HepG2 (cell line): Measurements from ENCODE around the gene BCAT1. TPM values are rescaled to one million over a fixed set of nuclear protein-coding genes. Genes with fewer than 3 reads are reported as not detected.

Source experiments
- PAWR ChIP-seq: sonication (generic); formaldehyde crosslinking; IDR thresholded peaks from 2 replicates; pipeline ENCODE4 v1.4.0; 2020; ENCODE audit warnings: missing genetic modification reagents, mild to moderate bottlenecking, borderline replicate concordance
- POLR2G ChIP-seq: fragments of 200-400 bp; formaldehyde crosslinking; IDR thresholded peaks from 2 replicates; pipeline ENCODE4 v1.6.1; 2018; ENCODE audit warnings: mild to moderate bottlenecking, low read depth, low read length, moderate library complexity
- ZNF484 ChIP-seq: sonication (generic); formaldehyde crosslinking; IDR thresholded peaks from 2 replicates; pipeline ENCODE4 v1.5.1; 2020; ENCODE audit warnings: mild to moderate bottlenecking, low read depth, missing genetic modification reagents, borderline replicate concordance
- ZNF749 ChIP-seq: sonication (generic); formaldehyde crosslinking; IDR thresholded peaks from 2 replicates; pipeline ENCODE4 v1.8.0; 2022; ENCODE audit warnings: mild to moderate bottlenecking, missing genetic modification reagents, moderate library complexity, borderline replicate concordance
- ZNF781 ChIP-seq: sonication (generic); formaldehyde crosslinking; IDR thresholded peaks from 2 replicates; pipeline ENCODE4 v1.5.1; 2020; ENCODE audit warnings: borderline replicate concordance, mild to moderate bottlenecking, missing genetic modification reagents; ENCODE audit errors: not compliant biosample characterization
- polyA plus RNA-seq, 8 experiments: library from polyadenylated mRNA; depleted of rRNA in 3 of 8; stranded (reverse) in 7 of 8; unstranded in 1 of 8; fragments of >200 nt; fragmentation: Illumina TruSeq in 4 of 8; extraction: Trizol in 4 of 8; gene quantifications; 2 replicates each; pipeline versions ENCODE4 v1.2.1 to v1.2.3, GENCODE V29; 2011 to 2016; ENCODE audit warnings: low read depth in 4 of 8, missing spikeins in 1 of 8, mixed read lengths in 1 of 8; ENCODE audit not compliant: insufficient read depth in 1 of 8
- total RNA-seq, 5 experiments: library from RNA; depleted of rRNA; stranded (reverse); fragments of >200 nt; fragmentation: Illumina TruSeq; extraction: Trizol; gene quantifications; 2 replicates each; pipeline ENCODE4 v1.2.3, GENCODE V29; 2016; ENCODE audit warnings: low read depth in 1 of 5
- TF ChIP-seq, protein P1 (sequence below): sonication (generic); formaldehyde crosslinking; IDR thresholded peaks from 2 replicates; pipeline ENCODE4 v1.4.0; 2020; ENCODE audit warnings: missing genetic modification reagents, borderline replicate concordance
- TF ChIP-seq, protein P2 (sequence below): sonication (generic); formaldehyde crosslinking; IDR thresholded peaks from 2 replicates; pipeline ENCODE4 v1.4.0; 2020; ENCODE audit warnings: missing genetic modification reagents
- TF ChIP-seq, protein P3 (sequence below): sonication (generic); formaldehyde crosslinking; IDR thresholded peaks from 2 replicates; pipeline ENCODE4 v1.9.0; 2021; ENCODE audit warnings: missing genetic modification reagents, mild to moderate bottlenecking, borderline replicate concordance
- TF ChIP-seq, protein P4 (sequence below): sonication (generic); formaldehyde crosslinking; IDR thresholded peaks from 2 replicates; pipeline ENCODE4 v1.4.0; 2020; ENCODE audit warnings: missing genetic modification reagents
- TF ChIP-seq, protein P5 (sequence below): sonication (generic); formaldehyde crosslinking; IDR thresholded peaks from 2 replicates; pipeline ENCODE4 v1.4.0; 2020; ENCODE audit warnings: missing genetic modification reagents

Gene BCAT1
- total and polyA plus RNA-seq, 2 of the 13 experiments (the other 11 are each of a cell fraction or from before 2014, with no cell fraction given) = 8.0 to 75.5 TPM

DNA sequence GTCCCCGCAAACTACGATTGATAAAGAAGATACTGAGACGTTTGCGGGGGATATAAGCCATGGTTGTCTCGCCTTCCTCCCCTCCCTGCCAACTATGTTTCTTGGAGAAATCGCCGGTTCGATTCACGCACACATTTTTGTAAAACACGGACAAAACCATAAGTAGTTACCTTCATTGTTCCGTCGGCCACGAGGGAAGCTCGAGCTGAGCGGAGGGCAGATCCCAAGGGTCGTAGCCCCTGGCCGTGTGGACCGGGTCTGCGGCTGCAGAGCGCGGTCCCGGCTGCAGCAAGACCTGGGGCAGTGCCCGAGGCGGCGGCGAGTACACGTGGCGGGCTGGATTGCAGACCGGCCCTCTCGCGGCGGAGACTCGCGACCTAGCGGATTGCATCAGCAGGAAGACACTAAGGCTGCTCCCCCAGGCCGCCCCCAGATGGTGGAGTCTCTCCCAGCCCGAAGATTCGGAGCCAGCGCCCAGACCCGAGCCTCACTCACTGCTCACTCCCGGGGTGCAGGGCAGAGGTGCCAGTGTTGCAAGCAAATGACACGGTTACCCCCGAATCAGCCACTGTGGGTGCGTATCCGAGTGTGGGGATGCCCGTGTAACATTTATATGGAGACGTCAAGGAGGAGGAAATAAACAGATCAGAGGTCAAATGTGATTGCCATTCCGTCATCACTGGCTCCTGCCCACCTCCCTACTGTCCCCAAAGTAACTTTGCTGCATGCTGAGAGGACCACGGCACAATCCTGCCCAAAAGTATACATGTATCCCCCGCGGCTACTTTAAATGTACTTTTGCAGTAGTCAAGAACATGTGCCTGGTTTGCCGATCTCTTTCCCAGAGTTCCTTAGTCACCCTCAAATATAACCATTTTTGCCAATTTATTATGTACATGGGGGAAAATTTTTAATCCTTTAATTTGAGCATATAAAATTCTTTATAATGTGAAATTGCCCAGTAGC lies at the start of gene BCAT1 (continued):
- TF ChIP-seq, protein P1, sequence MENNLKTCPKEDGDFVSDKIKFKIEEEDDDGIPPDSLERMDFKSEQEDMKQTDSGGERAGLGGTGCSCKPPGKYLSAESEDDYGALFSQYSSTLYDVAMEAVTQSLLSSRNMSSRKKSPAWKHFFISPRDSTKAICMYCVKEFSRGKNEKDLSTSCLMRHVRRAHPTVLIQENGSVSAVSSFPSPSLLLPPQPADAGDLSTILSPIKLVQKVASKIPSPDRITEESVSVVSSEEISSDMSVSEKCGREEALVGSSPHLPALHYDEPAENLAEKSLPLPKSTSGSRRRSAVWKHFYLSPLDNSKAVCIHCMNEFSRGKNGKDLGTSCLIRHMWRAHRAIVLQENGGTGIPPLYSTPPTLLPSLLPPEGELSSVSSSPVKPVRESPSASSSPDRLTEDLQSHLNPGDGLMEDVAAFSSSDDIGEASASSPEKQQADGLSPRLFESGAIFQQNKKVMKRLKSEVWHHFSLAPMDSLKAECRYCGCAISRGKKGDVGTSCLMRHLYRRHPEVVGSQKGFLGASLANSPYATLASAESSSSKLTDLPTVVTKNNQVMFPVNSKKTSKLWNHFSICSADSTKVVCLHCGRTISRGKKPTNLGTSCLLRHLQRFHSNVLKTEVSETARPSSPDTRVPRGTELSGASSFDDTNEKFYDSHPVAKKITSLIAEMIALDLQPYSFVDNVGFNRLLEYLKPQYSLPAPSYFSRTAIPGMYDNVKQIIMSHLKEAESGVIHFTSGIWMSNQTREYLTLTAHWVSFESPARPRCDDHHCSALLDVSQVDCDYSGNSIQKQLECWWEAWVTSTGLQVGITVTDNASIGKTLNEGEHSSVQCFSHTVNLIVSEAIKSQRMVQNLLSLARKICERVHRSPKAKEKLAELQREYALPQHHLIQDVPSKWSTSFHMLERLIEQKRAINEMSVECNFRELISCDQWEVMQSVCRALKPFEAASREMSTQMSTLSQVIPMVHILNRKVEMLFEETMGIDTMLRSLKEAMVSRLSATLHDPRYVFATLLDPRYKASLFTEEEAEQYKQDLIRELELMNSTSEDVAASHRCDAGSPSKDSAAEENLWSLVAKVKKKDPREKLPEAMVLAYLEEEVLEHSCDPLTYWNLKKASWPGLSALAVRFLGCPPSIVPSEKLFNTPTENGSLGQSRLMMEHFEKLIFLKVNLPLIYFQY (CRISPR knock-in tag) = no peak; the same call in 1 of the 2 replicates
- TF ChIP-seq, protein P2, sequence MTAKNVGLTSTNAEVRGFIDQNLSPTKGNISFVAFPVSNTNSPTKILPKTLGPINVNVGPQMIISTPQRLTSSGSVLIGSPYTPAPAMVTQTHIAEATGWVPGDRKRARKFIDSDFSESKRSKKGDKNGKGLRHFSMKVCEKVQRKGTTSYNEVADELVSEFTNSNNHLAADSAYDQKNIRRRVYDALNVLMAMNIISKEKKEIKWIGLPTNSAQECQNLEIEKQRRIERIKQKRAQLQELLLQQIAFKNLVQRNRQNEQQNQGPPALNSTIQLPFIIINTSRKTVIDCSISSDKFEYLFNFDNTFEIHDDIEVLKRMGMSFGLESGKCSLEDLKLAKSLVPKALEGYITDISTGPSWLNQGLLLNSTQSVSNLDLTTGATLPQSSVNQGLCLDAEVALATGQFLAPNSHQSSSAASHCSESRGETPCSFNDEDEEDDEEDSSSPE = peak; percentile 69
- TF ChIP-seq ZNF484 (0 out of 2 replicates have a peak, but pooled peaks have one; percentile 42), POLR2G (peak; percentile 92), ZNF749 (peak; percentile 21; the same call in 1 of the 2 replicates), PAWR (no peak), ZNF781 (no peak)
- TF ChIP-seq, protein P3, sequence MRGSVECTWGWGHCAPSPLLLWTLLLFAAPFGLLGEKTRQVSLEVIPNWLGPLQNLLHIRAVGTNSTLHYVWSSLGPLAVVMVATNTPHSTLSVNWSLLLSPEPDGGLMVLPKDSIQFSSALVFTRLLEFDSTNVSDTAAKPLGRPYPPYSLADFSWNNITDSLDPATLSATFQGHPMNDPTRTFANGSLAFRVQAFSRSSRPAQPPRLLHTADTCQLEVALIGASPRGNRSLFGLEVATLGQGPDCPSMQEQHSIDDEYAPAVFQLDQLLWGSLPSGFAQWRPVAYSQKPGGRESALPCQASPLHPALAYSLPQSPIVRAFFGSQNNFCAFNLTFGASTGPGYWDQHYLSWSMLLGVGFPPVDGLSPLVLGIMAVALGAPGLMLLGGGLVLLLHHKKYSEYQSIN (CRISPR knock-in tag) = no peak
- TF ChIP-seq, protein P4, sequence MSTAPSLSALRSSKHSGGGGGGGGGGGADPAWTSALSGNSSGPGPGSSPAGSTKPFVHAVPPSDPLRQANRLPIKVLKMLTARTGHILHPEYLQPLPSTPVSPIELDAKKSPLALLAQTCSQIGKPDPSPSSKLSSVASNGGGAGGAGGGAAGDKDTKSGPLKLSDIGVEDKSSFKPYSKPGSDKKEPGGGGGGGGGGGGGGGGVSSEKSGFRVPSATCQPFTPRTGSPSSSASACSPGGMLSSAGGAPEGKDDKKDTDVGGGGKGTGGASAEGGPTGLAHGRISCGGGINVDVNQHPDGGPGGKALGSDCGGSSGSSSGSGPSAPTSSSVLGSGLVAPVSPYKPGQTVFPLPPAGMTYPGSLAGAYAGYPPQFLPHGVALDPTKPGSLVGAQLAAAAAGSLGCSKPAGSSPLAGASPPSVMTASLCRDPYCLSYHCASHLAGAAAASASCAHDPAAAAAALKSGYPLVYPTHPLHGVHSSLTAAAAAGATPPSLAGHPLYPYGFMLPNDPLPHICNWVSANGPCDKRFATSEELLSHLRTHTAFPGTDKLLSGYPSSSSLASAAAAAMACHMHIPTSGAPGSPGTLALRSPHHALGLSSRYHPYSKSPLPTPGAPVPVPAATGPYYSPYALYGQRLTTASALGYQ (CRISPR knock-in tag) = no peak
- TF ChIP-seq, protein P5, sequence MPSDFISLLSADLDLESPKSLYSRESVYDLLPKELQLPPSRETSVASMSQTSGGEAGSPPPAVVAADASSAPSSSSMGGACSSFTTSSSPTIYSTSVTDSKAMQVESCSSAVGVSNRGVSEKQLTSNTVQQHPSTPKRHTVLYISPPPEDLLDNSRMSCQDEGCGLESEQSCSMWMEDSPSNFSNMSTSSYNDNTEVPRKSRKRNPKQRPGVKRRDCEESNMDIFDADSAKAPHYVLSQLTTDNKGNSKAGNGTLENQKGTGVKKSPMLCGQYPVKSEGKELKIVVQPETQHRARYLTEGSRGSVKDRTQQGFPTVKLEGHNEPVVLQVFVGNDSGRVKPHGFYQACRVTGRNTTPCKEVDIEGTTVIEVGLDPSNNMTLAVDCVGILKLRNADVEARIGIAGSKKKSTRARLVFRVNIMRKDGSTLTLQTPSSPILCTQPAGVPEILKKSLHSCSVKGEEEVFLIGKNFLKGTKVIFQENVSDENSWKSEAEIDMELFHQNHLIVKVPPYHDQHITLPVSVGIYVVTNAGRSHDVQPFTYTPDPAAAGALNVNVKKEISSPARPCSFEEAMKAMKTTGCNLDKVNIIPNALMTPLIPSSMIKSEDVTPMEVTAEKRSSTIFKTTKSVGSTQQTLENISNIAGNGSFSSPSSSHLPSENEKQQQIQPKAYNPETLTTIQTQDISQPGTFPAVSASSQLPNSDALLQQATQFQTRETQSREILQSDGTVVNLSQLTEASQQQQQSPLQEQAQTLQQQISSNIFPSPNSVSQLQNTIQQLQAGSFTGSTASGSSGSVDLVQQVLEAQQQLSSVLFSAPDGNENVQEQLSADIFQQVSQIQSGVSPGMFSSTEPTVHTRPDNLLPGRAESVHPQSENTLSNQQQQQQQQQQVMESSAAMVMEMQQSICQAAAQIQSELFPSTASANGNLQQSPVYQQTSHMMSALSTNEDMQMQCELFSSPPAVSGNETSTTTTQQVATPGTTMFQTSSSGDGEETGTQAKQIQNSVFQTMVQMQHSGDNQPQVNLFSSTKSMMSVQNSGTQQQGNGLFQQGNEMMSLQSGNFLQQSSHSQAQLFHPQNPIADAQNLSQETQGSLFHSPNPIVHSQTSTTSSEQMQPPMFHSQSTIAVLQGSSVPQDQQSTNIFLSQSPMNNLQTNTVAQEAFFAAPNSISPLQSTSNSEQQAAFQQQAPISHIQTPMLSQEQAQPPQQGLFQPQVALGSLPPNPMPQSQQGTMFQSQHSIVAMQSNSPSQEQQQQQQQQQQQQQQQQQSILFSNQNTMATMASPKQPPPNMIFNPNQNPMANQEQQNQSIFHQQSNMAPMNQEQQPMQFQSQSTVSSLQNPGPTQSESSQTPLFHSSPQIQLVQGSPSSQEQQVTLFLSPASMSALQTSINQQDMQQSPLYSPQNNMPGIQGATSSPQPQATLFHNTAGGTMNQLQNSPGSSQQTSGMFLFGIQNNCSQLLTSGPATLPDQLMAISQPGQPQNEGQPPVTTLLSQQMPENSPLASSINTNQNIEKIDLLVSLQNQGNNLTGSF (CRISPR knock-in tag) = peak; percentile 81; the same call in 1 of the 2 replicates
